Measurements from ENCODE around the gene MYO5A.
A peak's percentile ranks its signal among the peaks of the same experiment; 100 is the strongest.

The MYO5A gene

DNA sequence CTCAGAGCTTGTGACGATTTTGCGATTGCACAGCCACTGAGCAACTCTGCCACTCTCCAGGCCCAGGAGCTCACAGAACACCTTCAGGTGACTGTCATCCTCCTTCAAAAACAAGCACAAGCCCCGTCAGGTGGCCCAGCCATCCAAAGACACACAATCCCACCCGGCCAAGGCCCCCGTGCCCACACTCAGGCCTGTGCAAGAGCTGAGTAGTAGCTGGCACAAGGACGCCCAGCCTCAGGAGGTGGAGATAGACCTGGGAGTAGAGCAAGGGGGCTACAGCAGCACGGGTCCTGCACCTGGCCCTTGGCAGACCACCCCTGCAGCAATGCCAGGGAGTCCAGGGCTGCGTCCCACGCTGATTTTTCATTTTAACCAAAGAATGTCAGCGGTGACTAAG is 267.7 kb downstream of the MYO5A start:
- Histone ChIP-seq H3K4me2 (ENCODE audit: low read length) (no peak overlapping the region; the same call in 1 of the 2 replicates), H2AFZ (ENCODE audit: low read length) (no peak overlapping the region), H3K9ac (ENCODE audit: low read length) (no peak overlapping the region; the same call in 1 of the 2 replicates)

DNA sequence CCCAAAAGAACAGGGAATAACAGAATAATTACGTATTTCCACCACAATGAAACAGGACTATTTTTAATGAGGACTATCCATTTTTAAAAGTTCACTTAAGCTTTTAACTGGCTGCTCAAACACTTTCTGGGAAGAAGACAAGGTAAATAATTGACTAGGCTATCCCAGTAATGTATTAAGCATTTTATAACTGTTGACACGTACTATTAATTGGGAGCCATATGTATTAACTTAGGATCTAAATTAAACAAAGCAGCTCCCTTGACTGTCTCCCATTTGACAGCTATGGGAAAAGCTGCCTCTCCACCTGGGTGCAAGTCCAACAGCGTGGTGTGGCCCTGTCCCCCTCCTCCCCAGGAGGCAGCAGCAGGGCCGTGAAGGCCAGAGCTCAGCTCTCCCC is 269.2 kb downstream of the MYO5A start:
- H3K4me2 ChIP-seq (ENCODE audit: low read length), result no peak overlapping the region
- no peak overlapping the region for H3K27ac ChIP-seq (ENCODE audit: low read depth, low read length, poor library complexity, severe bottlenecking)
- no peak overlapping the region for H3K9ac ChIP-seq (ENCODE audit: low read length)
- no peaks in the 10 kb centered on the region for H3K79me2 ChIP-seq (ENCODE audit: insufficient read depth, low read length)
- no peak overlapping the region for H2AFZ ChIP-seq (ENCODE audit: low read length)
- H3F3A ChIP-seq (ENCODE audit: insufficient read depth, low read length), result no peaks in the 10 kb centered on the region
- H3K27me3 ChIP-seq (ENCODE audit: insufficient read depth, low read length), result no peaks in the 10 kb centered on the region; the same call in 1 of the 2 replicates
- no peak overlapping the region for H3K4me3 ChIP-seq (ENCODE audit: low read depth, low read length, poor library complexity, severe bottlenecking)
- no peaks in the 10 kb centered on the region for H3K9me3 ChIP-seq (ENCODE audit: low read length)
- no peaks in the 10 kb centered on the region for H4K20me1 ChIP-seq (ENCODE audit: insufficient read depth, low read length)
- H3K9me2 ChIP-seq (ENCODE audit: low read depth, low read length), result no peaks in the 10 kb centered on the region
- H3K36me3 ChIP-seq (ENCODE audit: insufficient read depth, low read length), result no peaks in the 10 kb centered on the region
- TF ChIP-seq, protein P1, sequence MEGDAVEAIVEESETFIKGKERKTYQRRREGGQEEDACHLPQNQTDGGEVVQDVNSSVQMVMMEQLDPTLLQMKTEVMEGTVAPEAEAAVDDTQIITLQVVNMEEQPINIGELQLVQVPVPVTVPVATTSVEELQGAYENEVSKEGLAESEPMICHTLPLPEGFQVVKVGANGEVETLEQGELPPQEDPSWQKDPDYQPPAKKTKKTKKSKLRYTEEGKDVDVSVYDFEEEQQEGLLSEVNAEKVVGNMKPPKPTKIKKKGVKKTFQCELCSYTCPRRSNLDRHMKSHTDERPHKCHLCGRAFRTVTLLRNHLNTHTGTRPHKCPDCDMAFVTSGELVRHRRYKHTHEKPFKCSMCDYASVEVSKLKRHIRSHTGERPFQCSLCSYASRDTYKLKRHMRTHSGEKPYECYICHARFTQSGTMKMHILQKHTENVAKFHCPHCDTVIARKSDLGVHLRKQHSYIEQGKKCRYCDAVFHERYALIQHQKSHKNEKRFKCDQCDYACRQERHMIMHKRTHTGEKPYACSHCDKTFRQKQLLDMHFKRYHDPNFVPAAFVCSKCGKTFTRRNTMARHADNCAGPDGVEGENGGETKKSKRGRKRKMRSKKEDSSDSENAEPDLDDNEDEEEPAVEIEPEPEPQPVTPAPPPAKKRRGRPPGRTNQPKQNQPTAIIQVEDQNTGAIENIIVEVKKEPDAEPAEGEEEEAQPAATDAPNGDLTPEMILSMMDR (IDR thresholded peaks at IDR 0.05; ENCODE audit: low read length), result no peak
- no peak for TF ChIP-seq EZH2 (IDR thresholded peaks at IDR 0.05; ENCODE audit: borderline replicate concordance, low read length)
- H3K4me1 ChIP-seq (ENCODE audit: insufficient read depth, low read length, severe bottlenecking), result peaks cover 63% of the 10 kb centered on the region

More for the DNA sequence above, 267.7 kb downstream of the MYO5A start:
- no peaks in the 10 kb centered on the region for H3K9me2 ChIP-seq (ENCODE audit: low read depth, low read length)
- TF ChIP-seq, protein P1 (IDR thresholded peaks at IDR 0.05; ENCODE audit: low read length), result no peak
- no peak for TF ChIP-seq EZH2 (IDR thresholded peaks at IDR 0.05; ENCODE audit: borderline replicate concordance, low read length)
- peaks cover 54% of the 10 kb centered on the region for H3K4me1 ChIP-seq (ENCODE audit: insufficient read depth, low read length, severe bottlenecking)
- H3K79me2 ChIP-seq (ENCODE audit: insufficient read depth, low read length), result no peaks in the 10 kb centered on the region
- no peaks in the 10 kb centered on the region for H4K20me1 ChIP-seq (ENCODE audit: insufficient read depth, low read length)
- no peaks in the 10 kb centered on the region for H3K9me3 ChIP-seq (ENCODE audit: low read length)
- H3K36me3 ChIP-seq (ENCODE audit: insufficient read depth, low read length), result no peaks in the 10 kb centered on the region
- peak overlapping the region; percentile 4 for H3K27ac ChIP-seq (ENCODE audit: low read depth, low read length, poor library complexity, severe bottlenecking)
- no peaks in the 10 kb centered on the region for H3F3A ChIP-seq (ENCODE audit: insufficient read depth, low read length)
- no peak overlapping the region for H3K4me3 ChIP-seq (ENCODE audit: low read depth, low read length, poor library complexity, severe bottlenecking)
- no peaks in the 10 kb centered on the region; the same call in 1 of the 2 replicates for H3K27me3 ChIP-seq (ENCODE audit: insufficient read depth, low read length)

DNA sequence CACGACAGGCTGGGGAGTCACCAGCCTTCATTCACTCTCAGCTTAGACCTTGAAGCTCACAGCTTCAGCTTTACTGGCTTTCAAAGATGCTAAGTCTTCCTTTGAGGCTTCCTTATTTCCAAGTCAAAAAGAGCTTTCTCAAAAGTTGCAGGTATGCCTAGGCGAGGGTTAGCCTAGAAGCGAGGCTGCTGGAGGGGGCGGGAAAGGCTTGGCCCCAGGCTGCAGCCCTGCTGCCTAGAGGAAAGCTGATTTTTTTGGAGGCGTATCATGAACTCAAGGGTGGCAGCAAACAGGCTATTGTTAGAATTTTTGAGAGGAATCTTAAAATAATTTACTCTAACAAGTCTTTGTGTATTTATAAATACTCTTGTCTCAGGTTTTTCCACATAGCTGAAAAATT is 270.2 kb downstream of the MYO5A start:
- H3K4me1 ChIP-seq (ENCODE audit: insufficient read depth, low read length, severe bottlenecking), result peaks cover 65% of the 10 kb centered on the region
- TF ChIP-seq, protein P1 (IDR thresholded peaks at IDR 0.05; ENCODE audit: low read length), result no peak
- no peak for TF ChIP-seq EZH2 (IDR thresholded peaks at IDR 0.05; ENCODE audit: borderline replicate concordance, low read length)

More for the DNA sequence above, 270.2 kb downstream of the MYO5A start:
- Histone ChIP-seq H3K27me3 (ENCODE audit: insufficient read depth, low read length) (no peaks in the 10 kb centered on the region), H3K79me2 (ENCODE audit: insufficient read depth, low read length) (no peaks in the 10 kb centered on the region), H3K4me3 (ENCODE audit: low read depth, low read length, poor library complexity, severe bottlenecking) (no peak overlapping the region), H3K9me3 (ENCODE audit: low read length) (no peaks in the 10 kb centered on the region), H3K9me2 (ENCODE audit: low read depth, low read length) (no peaks in the 10 kb centered on the region), H3K9ac (ENCODE audit: low read length) (no peak overlapping the region), H4K20me1 (ENCODE audit: insufficient read depth, low read length) (no peaks in the 10 kb centered on the region), H3F3A (ENCODE audit: insufficient read depth, low read length) (no peaks in the 10 kb centered on the region), H2AFZ (ENCODE audit: low read length) (no peak overlapping the region), H3K36me3 (ENCODE audit: insufficient read depth, low read length) (no peaks in the 10 kb centered on the region), H3K27ac (ENCODE audit: low read depth, low read length, poor library complexity, severe bottlenecking) (no peak overlapping the region), H3K4me2 (ENCODE audit: low read length) (no peak overlapping the region)
